SJSA1 (cell line): Measurements from ENCODE around the gene ILDR1. TPM values are rescaled to one million over a fixed set of nuclear protein-coding genes. Genes with fewer than 3 reads are reported as not detected.
"Not testable (repeated sequence)": the region's sequence is repeated elsewhere in the genome, so short reads cannot be mapped to it uniquely, and the experiment has no call there.

Source experiments
- DNase-seq, 2 experiments: peaks; one replicate each; pipeline ENCODE4 v3.0.0-alpha.2; 2015 to 2020; ENCODE audit warnings: low spot score in 2 of 2, low read depth in 1 of 2
- H3K27ac ChIP-seq: fragments of 250-450 bp; sonication (Bioruptor Pico); 2 replicates; pipeline ENCODE4 v1.5.1; 2020; ENCODE audit warnings: mild to moderate bottlenecking, moderate library complexity
- H3K27me3 ChIP-seq: fragments of 250-450 bp; sonication (Bioruptor Pico); replicated peaks from 2 replicates; pipeline ENCODE4 v1.5.1; 2020; ENCODE audit warnings: mild to moderate bottlenecking, moderate library complexity
- H3K36me3 ChIP-seq: fragments of 250-450 bp; sonication (Bioruptor Pico); 2 replicates; pipeline ENCODE4 v1.5.1; 2020; ENCODE audit warnings: mild to moderate bottlenecking
- H3K4me1 ChIP-seq: fragments of 250-450 bp; sonication (Bioruptor Pico); replicated peaks from 2 replicates; pipeline ENCODE4 v1.6.1; 2021; ENCODE audit warnings: mild to moderate bottlenecking
- H3K4me3 ChIP-seq: fragments of 250-450 bp; sonication (Bioruptor Pico); 2 replicates; pipeline ENCODE4 v1.5.1; 2020; ENCODE audit warnings: mild to moderate bottlenecking
- H3K9me3 ChIP-seq: fragments of 250-450 bp; sonication (Bioruptor Pico); replicated peaks from 2 replicates; pipeline ENCODE4 v1.5.1; 2020; ENCODE audit warnings: mild to moderate bottlenecking
- total RNA-seq: library from RNA; depleted of rRNA; stranded (reverse); fragments of >200 nt; shearing (Covaris generic); gene quantifications from 2 replicates; pipeline ENCODE4 v1.2.3, GENCODE V29; 2014

Gene ILDR1
- total RNA-seq, 1 experiment from 2014 or later: not detected

- no peaks in the 10 kb centered on the region for H3K27me3 ChIP-seq
- no peak for DNase-seq
- H3K4me3 ChIP-seq: no peak overlapping the region
- H3K36me3 ChIP-seq: no peaks in the 10 kb centered on the region
- no peaks in the 10 kb centered on the region for H3K4me1 ChIP-seq
- no peak overlapping the region for H3K27ac ChIP-seq
- H3K9me3 ChIP-seq: no peaks in the 10 kb centered on the region
These were observed 52.0 kb downstream of the ILDR1 start for GRCh38 chr3:121970047-121970446.

- no peak for DNase-seq
- no peaks in the 10 kb centered on the region for H3K9me3 ChIP-seq
- no peak overlapping the region for H3K4me3 ChIP-seq
- no peaks in the 10 kb centered on the region for H3K36me3 ChIP-seq
- no peaks in the 10 kb centered on the region for H3K4me1 ChIP-seq
- H3K27ac ChIP-seq: no peak overlapping the region
- no peaks in the 10 kb centered on the region for H3K27me3 ChIP-seq
These were observed 52.4 kb downstream of the ILDR1 start for GRCh38 chr3:121969631-121970030.

GRCh38 chr3:121963608-121964007 is 58.4 kb downstream of the ILDR1 start:
- Histone ChIP-seq H3K4me3 (no peak overlapping the region), H3K36me3 (no peaks in the 10 kb centered on the region), H3K9me3 (no peaks in the 10 kb centered on the region), H3K27ac (no peak overlapping the region), H3K4me1 (no peaks in the 10 kb centered on the region), H3K27me3 (no peaks in the 10 kb centered on the region)
- no peak for DNase-seq

- H3K36me3 ChIP-seq: no peaks in the 10 kb centered on the region
- H3K27ac ChIP-seq: no peak overlapping the region
- no peak overlapping the region for H3K4me3 ChIP-seq
- H3K27me3 ChIP-seq: no peaks in the 10 kb centered on the region
- H3K4me1 ChIP-seq: no peaks in the 10 kb centered on the region
- DNase-seq: no peak
- no peaks in the 10 kb centered on the region for H3K9me3 ChIP-seq
These were observed 59.6 kb downstream of the ILDR1 start for GRCh38 chr3:121962443-121962842.

GRCh38 chr3:121961283-121961682 is 60.8 kb downstream of the ILDR1 start:
- DNase-seq: no peak
- Histone ChIP-seq H3K27me3 (no peaks in the 10 kb centered on the region), H3K27ac (no peak overlapping the region), H3K36me3 (no peaks in the 10 kb centered on the region), H3K4me1 (no peaks in the 10 kb centered on the region), H3K4me3 (no peak overlapping the region), H3K9me3 (no peaks in the 10 kb centered on the region)

- Histone ChIP-seq H3K4me3 (no peak overlapping the region), H3K27me3 (no peaks in the 10 kb centered on the region), H3K9me3 (no peaks in the 10 kb centered on the region), H3K36me3 (no peaks in the 10 kb centered on the region), H3K4me1 (no peaks in the 10 kb centered on the region), H3K27ac (no peak overlapping the region)
- DNase-seq: no peak
These were observed 63.2 kb downstream of the ILDR1 start for GRCh38 chr3:121958801-121959200.

GRCh38 chr3:121957674-121958415 is 64.2 kb downstream of the ILDR1 start:
- Histone ChIP-seq H3K9me3 (no peaks in the 10 kb centered on the region), H3K36me3 (no peaks in the 10 kb centered on the region), H3K4me1 (no peaks in the 10 kb centered on the region), H3K27me3 (no peaks in the 10 kb centered on the region), H3K4me3 (no peak overlapping the region), H3K27ac (no peak overlapping the region)
- no peak for DNase-seq

GRCh38 chr3:121956363-121956762 is 65.7 kb downstream of the ILDR1 start:
- no peak overlapping the region for H3K4me3 ChIP-seq
- H3K4me1 ChIP-seq: no peaks in the 10 kb centered on the region
- H3K9me3 ChIP-seq: no peaks in the 10 kb centered on the region
- H3K27me3 ChIP-seq: no peaks in the 10 kb centered on the region
- no peak for DNase-seq
- no peaks in the 10 kb centered on the region for H3K36me3 ChIP-seq
- no peak overlapping the region for H3K27ac ChIP-seq

- Histone ChIP-seq H3K4me1 (no peaks in the 10 kb centered on the region), H3K4me3 (no peak overlapping the region), H3K36me3 (no peaks in the 10 kb centered on the region), H3K9me3 (no peaks in the 10 kb centered on the region), H3K27me3 (no peaks in the 10 kb centered on the region), H3K27ac (no peak overlapping the region)
- DNase-seq: no peak
These were observed 70.6 kb downstream of the ILDR1 start for GRCh38 chr3:121951291-121951919.

- no peaks in the 10 kb centered on the region for H3K9me3 ChIP-seq
- no peaks in the 10 kb centered on the region for H3K36me3 ChIP-seq
- DNase-seq: no peak
- no peak overlapping the region for H3K27ac ChIP-seq
- H3K4me3 ChIP-seq: no peak overlapping the region
- H3K27me3 ChIP-seq: no peaks in the 10 kb centered on the region
- H3K4me1 ChIP-seq: no peaks in the 10 kb centered on the region
These were observed 73.4 kb downstream of the ILDR1 start for GRCh38 chr3:121948641-121949040.

- Histone ChIP-seq H3K27me3 (no peaks in the 10 kb centered on the region), H3K27ac (no peak overlapping the region), H3K36me3 (no peaks in the 10 kb centered on the region), H3K9me3 (0 out of 2 replicates have a peak, but pooled peaks cover 2% of the 10 kb centered on the region), H3K4me3 (no peak overlapping the region), H3K4me1 (no peaks in the 10 kb centered on the region)
- no peak for DNase-seq
These were observed 78.6 kb downstream of the ILDR1 start for GRCh38 chr3:121943431-121943830.

- Histone ChIP-seq H3K4me1 (no peaks in the 10 kb centered on the region), H3K36me3 (no peaks in the 10 kb centered on the region), H3K27me3 (no peaks in the 10 kb centered on the region), H3K9me3 (0 out of 2 replicates have a peak, but pooled peaks cover 2% of the 10 kb centered on the region), H3K4me3 (no peak overlapping the region), H3K27ac (no peak overlapping the region)
- DNase-seq: no peak
These were observed 79.8 kb downstream of the ILDR1 start for GRCh38 chr3:121942116-121942786.

- Histone ChIP-seq H3K27ac (no peak overlapping the region), H3K4me3 (no peak overlapping the region), H3K4me1 (no peaks in the 10 kb centered on the region), H3K27me3 (no peaks in the 10 kb centered on the region), H3K36me3 (no peaks in the 10 kb centered on the region), H3K9me3 (0 out of 2 replicates have a peak, but pooled peaks cover 2% of the 10 kb centered on the region)
- DNase-seq: no peak
These were observed 80.5 kb downstream of the ILDR1 start for GRCh38 chr3:121941592-121941991.

- not testable (repeated sequence) for H3K27me3 ChIP-seq, H3K36me3 ChIP-seq, H3K27ac ChIP-seq, DNase-seq, H3K4me3 ChIP-seq, H3K9me3 ChIP-seq, H3K4me1 ChIP-seq
These were observed 83.7 kb downstream of the ILDR1 start for GRCh38 chr3:121938141-121938855.
